AG04449 (cell line): ENCODE data around the gene YPEL1.

Experiments
- CTCF ChIA-PET: fragments of 350-600 bp; formaldehyde crosslinking; extraction: SDS; loops from one replicate; lab custom pipeline; 2021; ENCODE audit warnings: antibody characterized with exemption; lab: Yijun Ruan, JAX
- POLR2A ChIA-PET: fragments of 400-600, 350-600 bp; formaldehyde crosslinking; extraction: SDS; loops from one replicate; lab custom pipeline; 2020; ENCODE audit warnings: antibody characterized with exemption, inconsistent platforms; lab: Yijun Ruan, JAX
- DNase-seq: peaks from one replicate; pipeline ENCODE4 v3.0.0-alpha.2; 2010; ENCODE audit warnings: low read depth, low spot score
- H3K4me3 ChIP-seq: 2 replicates; pipeline ENCODE4 v1.5.1; 2011; ENCODE audit warnings: low read depth, mild to moderate bottlenecking, control low read depth, low read length
- CTCF ChIP-seq: IDR thresholded peaks from one replicate; pipeline ENCODE4 v1.5.1; 2011; ENCODE audit warnings: mild to moderate bottlenecking, moderate library complexity, low read length, control low read depth, inconsistent platforms; ENCODE audit not compliant: insufficient read depth; ENCODE audit errors: missing control alignments

YPEL1 gene

GRCh38 chr22:21669026-21669425, 66.6 kb downstream of the YPEL1 start:
- H3K4me3 ChIP-seq = no peak overlapping the region
- no peak for TF ChIP-seq CTCF
- ChIA-PET POLR2A (no interaction called here), CTCF (no interaction called here)
- DNase-seq = no peak

DNA sequence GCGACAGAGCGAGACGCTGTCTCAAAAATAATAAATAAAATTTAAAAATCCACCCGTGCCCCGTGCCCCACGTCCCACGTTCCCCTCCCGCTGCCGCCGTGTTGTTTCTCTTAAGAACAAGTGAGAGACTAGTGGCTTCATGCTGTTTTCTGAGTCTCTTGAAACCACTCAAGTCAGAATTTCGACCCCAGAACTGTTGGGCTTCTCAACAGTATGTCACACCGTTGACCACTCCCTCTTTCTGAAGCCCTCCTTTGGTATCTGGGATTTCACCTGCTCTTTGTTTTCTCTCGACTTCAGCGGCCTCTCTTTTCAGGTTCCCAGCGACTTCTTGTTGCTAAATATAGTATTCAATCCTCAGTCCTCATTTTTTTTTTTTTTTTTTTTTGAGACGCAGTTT, 68.8 kb downstream of the YPEL1 start:
- ChIA-PET CTCF (interaction anchor here (0.9 kb wide), 1 partner anchor 47 kb away, joined by 3 read pairs; no protein-coding TSS in a partner anchor), POLR2A (no interaction called here)
- DNase-seq = no peak
- H3K4me3 ChIP-seq = peak overlapping the region; percentile 92
- TF ChIP-seq CTCF = no peak

- peak overlapping the region; percentile 92 for H3K4me3 ChIP-seq
- ChIA-PET CTCF (interaction anchor here (0.9 to 2.1 kb wide), 4 partner anchors 18 to 288 kb away, joined by 3 to 6 read pairs (median 4); partner anchors contain the start of gene PPM1F), POLR2A (interaction anchor here (0.9 kb wide), 1 partner anchor 23 kb away, joined by 3 read pairs; the partner anchor contains the start of gene SDF2L1)
- no peak for TF ChIP-seq CTCF
- no peak for DNase-seq
Measured at GRCh38 chr22:21665047-21665851, 70.3 kb downstream of the YPEL1 start.

GRCh38 chr22:21663738-21664137, 71.9 kb downstream of the YPEL1 start:
- POLR2A ChIA-PET = no interaction called here
- no peak overlapping the region for H3K4me3 ChIP-seq
- CTCF ChIA-PET = interaction anchor here (0.9 to 1.5 kb wide), 2 partner anchors 12 to 17 kb away, joined by 3 to 4 read pairs; no protein-coding TSS in a partner anchor
- no peak for DNase-seq
- TF ChIP-seq CTCF = no peak

- ChIA-PET POLR2A (no interaction called here), CTCF (no interaction called here)
- no peak overlapping the region for H3K4me3 ChIP-seq
- no peak for DNase-seq
- no peak for TF ChIP-seq CTCF
Measured at GRCh38 chr22:21661991-21662390, 73.6 kb downstream of the YPEL1 start.

- DNase-seq = no peak
- CTCF ChIA-PET = interaction anchor here (1.4 kb wide), 1 partner anchor 30 kb away, joined by 3 read pairs; no protein-coding TSS in a partner anchor
- H3K4me3 ChIP-seq = no peak overlapping the region
- POLR2A ChIA-PET = no interaction called here
- no peak for TF ChIP-seq CTCF
Measured at GRCh38 chr22:21660904-21661303, 74.7 kb downstream of the YPEL1 start.
